SK-N-MC (cell line): ENCODE data around the gene PDCD1LG2.

Experiments
- DNase-seq: peaks from one replicate; pipeline ENCODE4 v3.0.0-alpha.2; 2011; ENCODE audit warnings: low read depth, low spot score
- H3K27ac ChIP-seq: fragments of 200-600 bp; sonication (generic); 2 replicates; pipeline ENCODE4 v1.5.1; 2016; ENCODE audit warnings: mixed run types
- H3K36me3 ChIP-seq: fragments of 200-600 bp; sonication (generic); 2 replicates; pipeline ENCODE4 v1.6.1; 2017; ENCODE audit warnings: antibody characterized with exemption, low read length, mixed read lengths; ENCODE audit not compliant: insufficient read depth
- H3K4me3 ChIP-seq: fragments of 200-600 bp; sonication (generic); 2 replicates; pipeline ENCODE4 v1.5.1; 2016
- H3K9ac ChIP-seq: fragments of 200-600 bp; sonication (generic); 2 replicates; pipeline ENCODE4 v1.8.0; 2017; ENCODE audit warnings: mixed run types, mixed read lengths; ENCODE audit not compliant: insufficient read length
- H3K9me3 ChIP-seq: fragments of 200-600 bp; sonication (generic); 2 replicates; pipeline ENCODE4 v1.6.1; 2017; ENCODE audit warnings: low read depth, mild to moderate bottlenecking, antibody characterized with exemption, low read length, moderate library complexity, mixed read lengths
- EZH2 ChIP-seq: fragments of 200-600 bp; sonication (generic); IDR thresholded peaks from one replicate; pipeline ENCODE4 v1.6.1; 2017; ENCODE audit warnings: antibody characterized with exemption
- FOXP2 ChIP-seq: optimal IDR thresholded peaks from 2 replicates; pipeline ENCODE3; 2011; ENCODE audit warnings: mild to moderate bottlenecking, moderate library complexity; ENCODE audit not compliant: insufficient read depth; ENCODE audit errors: extremely low read length, control extremely low read depth
- POLR2AphosphoS5 ChIP-seq: IDR thresholded peaks from 2 replicates; pipeline ENCODE4 v1.6.1; 2012; ENCODE audit warnings: mild to moderate bottlenecking, low read depth, low read length, borderline replicate concordance

The PDCD1LG2 gene

DNA sequence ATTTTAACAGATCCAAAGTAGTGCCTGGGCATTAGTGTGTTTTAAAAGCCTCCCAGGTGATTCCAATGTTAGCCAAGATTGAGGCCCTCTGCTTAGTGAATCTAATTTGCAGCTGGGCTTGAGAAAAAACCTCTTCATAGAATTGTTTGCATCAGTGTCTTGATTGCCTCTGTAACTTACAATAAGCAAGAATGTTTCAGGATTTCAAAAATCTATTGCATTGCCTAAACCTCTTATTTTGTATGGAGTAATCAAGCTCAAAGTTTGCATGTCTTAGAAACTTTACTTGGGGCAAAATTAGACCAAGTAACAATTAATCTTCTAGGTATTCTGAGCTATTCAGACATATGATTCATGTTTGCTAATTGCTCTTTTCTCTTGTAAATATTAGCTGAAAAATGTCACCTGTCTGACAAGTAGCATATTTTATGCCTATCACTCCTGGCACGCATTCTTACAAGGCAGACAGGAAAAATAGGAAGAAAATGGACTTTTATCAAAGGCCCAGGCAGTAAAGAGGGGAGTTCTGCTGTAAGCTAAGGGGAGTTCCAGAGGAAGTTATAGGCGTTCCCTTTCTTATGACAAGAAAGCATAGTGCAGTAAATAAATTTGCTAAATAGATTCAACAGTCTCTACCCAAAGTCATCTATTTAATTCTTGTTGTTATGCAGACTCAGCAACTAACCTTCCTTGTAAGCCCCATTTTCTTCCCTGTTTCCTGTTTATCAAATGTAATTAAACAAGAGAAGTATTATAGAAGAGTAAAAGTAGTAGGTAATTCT, 21.0 kb downstream of the PDCD1LG2 start:
- H3K9me3 ChIP-seq: no peaks in the 10 kb centered on the region
- no peak overlapping the region for H3K9ac ChIP-seq

DNA sequence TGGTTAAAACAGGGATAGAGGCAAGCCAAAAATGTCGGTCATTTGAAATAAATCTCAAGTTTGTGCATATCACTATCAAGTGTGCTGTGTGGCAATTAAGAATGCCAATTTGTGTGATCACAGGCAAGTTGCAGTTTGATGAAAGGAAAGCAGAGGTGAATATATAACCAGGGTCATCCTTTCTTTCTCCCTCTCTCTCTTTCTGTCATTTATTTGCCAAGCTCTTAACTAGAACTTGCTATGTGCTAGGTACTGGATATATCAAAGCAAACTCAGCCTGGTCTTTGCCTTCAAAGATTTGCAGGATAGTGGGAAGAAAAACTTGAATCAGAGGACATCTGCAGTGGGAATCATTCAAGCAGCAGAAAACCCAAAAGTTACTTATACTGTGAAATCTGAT, 22.0 kb downstream of the PDCD1LG2 start:
- H3K9me3 ChIP-seq: no peaks in the 10 kb centered on the region
- H3K9ac ChIP-seq: no peak overlapping the region
- H3K4me3 ChIP-seq: no peak overlapping the region
- H3K27ac ChIP-seq: no peak overlapping the region
- no peaks in the 10 kb centered on the region for H3K36me3 ChIP-seq
- no peak for TF ChIP-seq EZH2
- no peak for TF ChIP-seq POLR2AphosphoS5
- no peak for TF ChIP-seq FOXP2
- no peak for DNase-seq

More for the DNA sequence above, 21.0 kb downstream of the PDCD1LG2 start:
- Histone ChIP-seq H3K36me3 (no peaks in the 10 kb centered on the region), H3K27ac (no peak overlapping the region), H3K4me3 (no peak overlapping the region)
- TF ChIP-seq FOXP2 (no peak), EZH2 (no peak), POLR2AphosphoS5 (no peak)
- no peak for DNase-seq

- DNase-seq: no peak
- TF ChIP-seq FOXP2 (no peak), EZH2 (no peak), POLR2AphosphoS5 (no peak)
- Histone ChIP-seq H3K9ac (no peak overlapping the region), H3K27ac (no peak overlapping the region), H3K4me3 (no peak overlapping the region), H3K36me3 (no peaks in the 10 kb centered on the region), H3K9me3 (no peaks in the 10 kb centered on the region)
Observed at GRCh38 chr9:5532790-5533189, 22.5 kb downstream of the PDCD1LG2 start.

DNA sequence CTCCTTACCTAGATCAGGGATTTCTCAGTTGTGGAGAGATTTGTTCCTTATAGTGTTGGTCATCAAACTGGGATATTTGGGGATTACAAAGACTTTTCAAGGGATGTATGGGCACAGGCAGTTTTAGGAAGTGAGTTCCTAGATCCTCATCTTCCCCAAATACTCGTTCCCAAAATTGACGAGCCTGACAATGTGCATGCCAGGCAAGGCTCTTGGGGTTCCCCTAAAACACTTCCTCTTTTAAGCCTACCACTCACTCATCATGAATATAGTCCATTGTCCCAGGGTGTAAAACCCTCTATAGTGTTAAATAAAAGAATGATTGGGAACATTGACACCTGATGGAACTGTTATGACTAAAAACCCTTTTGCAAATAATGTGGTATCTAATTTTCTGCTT, 26.4 kb downstream of the PDCD1LG2 start:
- DNase-seq: no peak
- Histone ChIP-seq H3K4me3 (no peak overlapping the region), H3K9me3 (no peaks in the 10 kb centered on the region), H3K9ac (no peak overlapping the region), H3K27ac (no peak overlapping the region), H3K36me3 (no peaks in the 10 kb centered on the region)
- TF ChIP-seq EZH2: no peak
- no peak for TF ChIP-seq FOXP2
- no peak for TF ChIP-seq POLR2AphosphoS5

DNA sequence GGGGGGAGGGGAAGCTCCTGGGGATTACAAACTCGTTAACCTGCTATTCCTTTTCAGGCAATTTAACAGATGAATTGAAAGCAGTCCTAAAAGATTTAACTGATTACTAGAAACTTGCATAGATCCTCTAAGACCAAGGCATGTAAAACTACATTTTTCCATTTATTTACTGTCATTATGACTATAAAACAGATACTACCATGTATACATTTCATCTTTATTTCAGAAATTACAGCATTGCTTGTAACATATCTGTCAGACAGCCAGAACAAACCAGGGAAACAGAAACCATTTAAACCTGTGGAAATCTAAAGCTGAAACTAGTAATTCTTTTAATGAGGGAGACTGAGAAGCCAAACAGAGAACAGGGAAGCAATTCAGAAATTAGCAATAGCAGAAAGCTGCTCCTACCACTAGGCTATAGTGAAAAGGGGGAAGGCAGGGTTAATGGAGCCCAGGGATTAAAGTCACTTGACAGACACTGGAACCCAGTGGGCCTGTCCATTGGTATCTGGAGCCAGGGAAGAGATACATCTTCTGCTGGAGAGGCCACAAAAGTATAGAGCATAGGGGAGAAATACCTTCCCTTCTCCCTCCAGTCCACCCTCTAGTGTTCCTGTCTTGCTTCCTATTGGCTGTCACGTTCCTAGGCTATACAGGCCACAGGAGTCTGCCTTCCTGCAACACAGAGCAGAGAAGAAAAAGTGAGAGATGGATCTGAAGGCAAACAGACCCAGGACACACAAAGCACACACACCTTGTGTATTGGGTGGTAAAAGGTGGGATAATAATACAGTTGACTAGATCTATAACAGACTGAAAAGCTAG, 33.8 kb downstream of the PDCD1LG2 start:
- H3K9me3 ChIP-seq: no peaks in the 10 kb centered on the region
- H3K9ac ChIP-seq: no peak overlapping the region
- no peak overlapping the region for H3K27ac ChIP-seq
- DNase-seq: no peak
- H3K4me3 ChIP-seq: no peak overlapping the region
- no peaks in the 10 kb centered on the region for H3K36me3 ChIP-seq
- TF ChIP-seq POLR2AphosphoS5 (no peak), FOXP2 (no peak), EZH2 (no peak)

- Histone ChIP-seq H3K36me3 (no peaks in the 10 kb centered on the region), H3K27ac (no peak overlapping the region), H3K9ac (no peak overlapping the region), H3K4me3 (no peak overlapping the region), H3K9me3 (no peaks in the 10 kb centered on the region)
- TF ChIP-seq EZH2: no peak
- no peak for TF ChIP-seq FOXP2
- no peak for TF ChIP-seq POLR2AphosphoS5
- no peak for DNase-seq
Observed at GRCh38 chr9:5549658-5550650, 39.6 kb downstream of the PDCD1LG2 start.

DNA sequence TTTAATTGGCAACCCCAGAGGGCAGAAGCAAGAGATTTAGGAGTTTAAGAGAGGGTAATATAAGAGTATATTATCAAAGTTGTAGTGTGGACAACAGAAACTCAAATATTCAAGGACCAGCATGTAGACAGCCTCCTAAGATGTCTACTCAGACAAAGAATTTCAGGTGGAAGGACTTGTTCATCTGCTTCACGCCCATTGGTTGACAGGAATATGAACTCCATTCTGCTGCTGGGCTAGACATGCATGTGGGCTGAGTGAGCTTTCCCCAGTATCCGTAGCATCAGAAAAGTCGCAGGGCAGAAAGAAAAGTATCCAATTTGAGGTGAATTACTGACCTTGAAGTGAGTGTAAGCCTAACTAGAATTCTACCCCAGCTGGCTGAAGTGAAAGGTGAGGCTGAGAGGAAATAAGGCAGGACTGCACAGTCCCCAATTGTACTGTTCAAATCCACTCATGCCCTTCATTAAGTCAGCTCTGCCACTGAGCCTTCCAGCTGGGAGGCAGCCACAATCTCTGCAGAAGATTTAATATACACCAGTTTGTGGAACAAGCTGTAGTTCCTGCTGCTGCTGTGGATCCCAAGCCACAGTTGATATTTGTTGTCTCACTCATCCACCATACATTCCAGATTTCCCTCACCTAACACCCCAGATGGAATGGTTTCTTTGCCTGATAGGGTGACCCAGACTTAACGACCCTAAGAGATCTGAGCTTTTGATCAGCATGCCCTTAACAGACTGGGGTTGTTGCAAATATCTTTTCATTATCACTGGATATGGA, 41.2 kb downstream of the PDCD1LG2 start:
- Histone ChIP-seq H3K9me3 (no peaks in the 10 kb centered on the region), H3K27ac (no peak overlapping the region), H3K36me3 (no peaks in the 10 kb centered on the region), H3K4me3 (no peak overlapping the region), H3K9ac (no peak overlapping the region)
- TF ChIP-seq EZH2 (no peak), POLR2AphosphoS5 (no peak), FOXP2 (no peak)
- no peak for DNase-seq

- H3K9me3 ChIP-seq: no peaks in the 10 kb centered on the region
- H3K4me3 ChIP-seq: no peak overlapping the region
- DNase-seq: no peak
- no peak overlapping the region for H3K27ac ChIP-seq
- H3K9ac ChIP-seq: no peak overlapping the region
- no peaks in the 10 kb centered on the region for H3K36me3 ChIP-seq
- TF ChIP-seq FOXP2: no peak
- TF ChIP-seq EZH2: no peak
- TF ChIP-seq POLR2AphosphoS5: no peak
Observed at GRCh38 chr9:5552301-5552700, 42.0 kb downstream of the PDCD1LG2 start.
